ENCODE results near the gene ASPA.

ASPA gene

GRCh38 chr17:3542410-3543088, 66.8 kb downstream of the ASPA start:
- Histone ChIP-seq H3K14ac (ENCODE audit: low read length) (peak overlapping the region; percentile 38), H3K9ac (ENCODE audit: low read depth, low read length, poor library complexity) (no peak overlapping the region), H3K9me3 (replicated peaks in 1 of 2; ENCODE audit: control insufficient read depth in 2 of 2, insufficient read depth in 1 of 2, low read depth in 1 of 2, low read length in 2 of 2) (no peaks in the 10 kb centered on the region), H3K4me1 (ENCODE audit: control insufficient read depth in 2 of 2, insufficient read depth in 1 of 2, low read depth in 1 of 2, low read length in 2 of 2) (no peaks in the 10 kb centered on the region), H3K23ac (ENCODE audit: low read depth, low read length, poor library complexity) (no peak overlapping the region), H2AFZ (ENCODE audit: low read length) (no peak overlapping the region), H3K4ac (ENCODE audit: low read length) (no peak overlapping the region), H4K91ac (ENCODE audit: low read depth, low read length, poor library complexity) (no peak overlapping the region), H3K27ac (replicated peaks; ENCODE audit: low read length) (no peak overlapping the region), H3K18ac (ENCODE audit: low read length) (peak overlapping the region; percentile 87), H3K4me3 (ENCODE audit: low read length in 2 of 2) (peak overlapping the region in 1 of 2 donors; percentile 45), H2BK15ac (ENCODE audit: low read length) (peak overlapping the region; percentile 58), H2BK120ac (ENCODE audit: low read depth, low read length) (peak overlapping the region; percentile 74), H2AK5ac (ENCODE audit: low read depth, low read length) (peak overlapping the region; percentile 91), H3K79me1 (ENCODE audit: low read depth, low read length) (no peaks in the 10 kb centered on the region), H2BK12ac (ENCODE audit: low read length) (peak overlapping the region; percentile 58), H3K36me3 (replicated peaks in 1 of 2; ENCODE audit: control insufficient read depth in 2 of 2, insufficient read depth in 2 of 2, low read length in 2 of 2) (no peaks in the 10 kb centered on the region), H4K8ac (ENCODE audit: low read depth, low read length) (peak overlapping the region; percentile 43), H3K27me3 (ENCODE audit: control insufficient read depth in 3 of 3, insufficient read depth in 3 of 3, low read depth in 1 of 3, low read length in 3 of 3) (peaks cover 0 to 16% (median 0%) of the 10 kb centered on the region in 3 experiments), H3K4me2 (ENCODE audit: insufficient read depth, low read length, poor library complexity, severe bottlenecking) (no peak overlapping the region), H2BK5ac (ENCODE audit: low read length) (peak overlapping the region; percentile 66)
- WGBS, 2 donors (ENCODE audit: extremely low coverage in 2 of 2, insufficient read length in 2 of 2, insufficient replicate concordance in 1 of 2), result no CpG with 5 or more reads among the region's 16 CpGs
- no peak for DNase-seq (ENCODE audit: low spot score)

GRCh38 chr17:3543453-3543852, 67.7 kb downstream of the ASPA start:
- Histone ChIP-seq H3K4me2 (ENCODE audit: insufficient read depth, low read length, poor library complexity, severe bottlenecking) (no peak overlapping the region), H3K23ac (ENCODE audit: low read depth, low read length, poor library complexity) (no peak overlapping the region), H3K36me3 (replicated peaks in 1 of 2; ENCODE audit: control insufficient read depth in 2 of 2, insufficient read depth in 2 of 2, low read length in 2 of 2) (no peaks in the 10 kb centered on the region), H2BK120ac (ENCODE audit: low read depth, low read length) (no peak overlapping the region), H3K27ac (replicated peaks; ENCODE audit: low read length) (no peak overlapping the region), H3K9ac (ENCODE audit: low read depth, low read length, poor library complexity) (no peak overlapping the region), H2BK12ac (ENCODE audit: low read length) (peak overlapping the region; percentile 84), H2BK15ac (ENCODE audit: low read length) (no peak overlapping the region), H2AFZ (ENCODE audit: low read length) (peak overlapping the region; percentile 56), H3K4me1 (ENCODE audit: control insufficient read depth in 2 of 2, insufficient read depth in 1 of 2, low read depth in 1 of 2, low read length in 2 of 2) (no peaks in the 10 kb centered on the region), H3K9me3 (replicated peaks in 1 of 2; ENCODE audit: control insufficient read depth in 2 of 2, insufficient read depth in 1 of 2, low read depth in 1 of 2, low read length in 2 of 2) (no peaks in the 10 kb centered on the region), H3K18ac (ENCODE audit: low read length) (peak overlapping the region; percentile 83), H4K91ac (ENCODE audit: low read depth, low read length, poor library complexity) (no peak overlapping the region), H3K4me3 (ENCODE audit: low read length in 2 of 2) (no peak overlapping the region), H2AK5ac (ENCODE audit: low read depth, low read length) (no peak overlapping the region), H3K14ac (ENCODE audit: low read length) (peak overlapping the region; percentile 21), H4K8ac (ENCODE audit: low read depth, low read length) (no peak overlapping the region), H3K79me1 (ENCODE audit: low read depth, low read length) (no peaks in the 10 kb centered on the region), H2BK5ac (ENCODE audit: low read length) (no peak overlapping the region), H3K27me3 (ENCODE audit: control insufficient read depth in 3 of 3, insufficient read depth in 3 of 3, low read depth in 1 of 3, low read length in 3 of 3) (peaks cover 0 to 16% (median 0%) of the 10 kb centered on the region in 3 experiments), H3K4ac (ENCODE audit: low read length) (no peak overlapping the region)
- no peak for DNase-seq (ENCODE audit: low spot score)
- WGBS, 2 donors (ENCODE audit: extremely low coverage in 2 of 2, insufficient read length in 2 of 2, insufficient replicate concordance in 1 of 2), result no CpG with 5 or more reads among the region's 10 CpGs

GRCh38 chr17:3544365-3544764, 68.6 kb downstream of the ASPA start:
- Histone ChIP-seq H2BK15ac (ENCODE audit: low read length) (no peak overlapping the region), H2BK12ac (ENCODE audit: low read length) (no peak overlapping the region), H2AFZ (ENCODE audit: low read length) (no peak overlapping the region), H3K18ac (ENCODE audit: low read length) (peak overlapping the region; percentile 35), H2BK5ac (ENCODE audit: low read length) (no peak overlapping the region), H2AK5ac (ENCODE audit: low read depth, low read length) (no peak overlapping the region), H3K27me3 (ENCODE audit: control insufficient read depth in 3 of 3, insufficient read depth in 3 of 3, low read depth in 1 of 3, low read length in 3 of 3) (peaks cover 0 to 16% (median 0%) of the 10 kb centered on the region in 3 experiments), H3K36me3 (replicated peaks in 1 of 2; ENCODE audit: control insufficient read depth in 2 of 2, insufficient read depth in 2 of 2, low read length in 2 of 2) (no peaks in the 10 kb centered on the region), H3K4ac (ENCODE audit: low read length) (no peak overlapping the region), H3K4me1 (ENCODE audit: control insufficient read depth in 2 of 2, insufficient read depth in 1 of 2, low read depth in 1 of 2, low read length in 2 of 2) (no peaks in the 10 kb centered on the region), H3K79me1 (ENCODE audit: low read depth, low read length) (no peaks in the 10 kb centered on the region), H3K4me2 (ENCODE audit: insufficient read depth, low read length, poor library complexity, severe bottlenecking) (no peak overlapping the region), H3K9ac (ENCODE audit: low read depth, low read length, poor library complexity) (no peak overlapping the region), H3K14ac (ENCODE audit: low read length) (no peak overlapping the region), H2BK120ac (ENCODE audit: low read depth, low read length) (no peak overlapping the region), H4K91ac (ENCODE audit: low read depth, low read length, poor library complexity) (no peak overlapping the region), H3K4me3 (ENCODE audit: low read length in 2 of 2) (no peak overlapping the region), H3K27ac (replicated peaks; ENCODE audit: low read length) (no peak overlapping the region), H3K23ac (ENCODE audit: low read depth, low read length, poor library complexity) (no peak overlapping the region), H3K9me3 (replicated peaks in 1 of 2; ENCODE audit: control insufficient read depth in 2 of 2, insufficient read depth in 1 of 2, low read depth in 1 of 2, low read length in 2 of 2) (no peaks in the 10 kb centered on the region), H4K8ac (ENCODE audit: low read depth, low read length) (no peak overlapping the region)
- WGBS, 2 donors (ENCODE audit: extremely low coverage in 2 of 2, insufficient read length in 2 of 2, insufficient replicate concordance in 1 of 2), result no CpG with 5 or more reads among the region's 5 CpGs
- no peak for DNase-seq (ENCODE audit: low spot score)

GRCh38 chr17:3545151-3545550, 69.4 kb downstream of the ASPA start:
- H3K4me3 ChIP-seq (ENCODE audit: low read length in 2 of 2), result no peak overlapping the region
- no peak overlapping the region for H2BK5ac ChIP-seq (ENCODE audit: low read length)
- H3K14ac ChIP-seq (ENCODE audit: low read length), result no peak overlapping the region
- no peak overlapping the region for H4K91ac ChIP-seq (ENCODE audit: low read depth, low read length, poor library complexity)
- no peak overlapping the region for H2BK15ac ChIP-seq (ENCODE audit: low read length)
- H3K9me3 ChIP-seq (replicated peaks in 1 of 2; ENCODE audit: control insufficient read depth in 2 of 2, insufficient read depth in 1 of 2, low read depth in 1 of 2, low read length in 2 of 2), result no peaks in the 10 kb centered on the region
- no peak overlapping the region for H3K4ac ChIP-seq (ENCODE audit: low read length)
- WGBS, 2 donors (ENCODE audit: extremely low coverage in 2 of 2, insufficient read length in 2 of 2, insufficient replicate concordance in 1 of 2), result no CpG with 5 or more reads among the region's 9 CpGs
- DNase-seq (ENCODE audit: low spot score), result no peak
- H4K8ac ChIP-seq (ENCODE audit: low read depth, low read length), result peak overlapping the region; percentile 26
- H3K79me1 ChIP-seq (ENCODE audit: low read depth, low read length), result no peaks in the 10 kb centered on the region
- no peak overlapping the region for H2BK12ac ChIP-seq (ENCODE audit: low read length)
- no peaks in the 10 kb centered on the region for H3K4me1 ChIP-seq (ENCODE audit: control insufficient read depth in 2 of 2, insufficient read depth in 1 of 2, low read depth in 1 of 2, low read length in 2 of 2)
- H2AK5ac ChIP-seq (ENCODE audit: low read depth, low read length), result peak overlapping the region; percentile 6
- peaks cover 0 to 16% (median 0%) of the 10 kb centered on the region in 3 experiments for H3K27me3 ChIP-seq (ENCODE audit: control insufficient read depth in 3 of 3, insufficient read depth in 3 of 3, low read depth in 1 of 3, low read length in 3 of 3)
- no peaks in the 10 kb centered on the region for H3K36me3 ChIP-seq (replicated peaks in 1 of 2; ENCODE audit: control insufficient read depth in 2 of 2, insufficient read depth in 2 of 2, low read length in 2 of 2)
- H3K18ac ChIP-seq (ENCODE audit: low read length), result no peak overlapping the region
- H2AFZ ChIP-seq (ENCODE audit: low read length), result no peak overlapping the region
- H3K23ac ChIP-seq (ENCODE audit: low read depth, low read length, poor library complexity), result no peak overlapping the region
- H3K9ac ChIP-seq (ENCODE audit: low read depth, low read length, poor library complexity), result no peak overlapping the region
- no peak overlapping the region for H3K27ac ChIP-seq (replicated peaks; ENCODE audit: low read length)
- no peak overlapping the region for H2BK120ac ChIP-seq (ENCODE audit: low read depth, low read length)
- no peak overlapping the region for H3K4me2 ChIP-seq (ENCODE audit: insufficient read depth, low read length, poor library complexity, severe bottlenecking)
